ENCODE measurements around the gene RAI1.

RAI1 gene

GRCh38 chr17:17739388-17740066 lies 58.3 kb downstream of the RAI1 start:
- no peak for TF ChIP-seq CTCF (IDR thresholded peaks at IDR 0.05; ENCODE audit: borderline replicate concordance, control extremely low read depth, extremely low read depth, insufficient read depth, missing control alignments)
- no peak for DNase-seq (ENCODE audit: low spot score)
- in situ Hi-C loops (cut with MboI; ENCODE audit: low sequenced_read_pairs, unreplicated experiment): no loop called here

GRCh38 chr17:17740615-17741348 lies 59.5 kb downstream of the RAI1 start:
- no peak for DNase-seq (ENCODE audit: low spot score)
- in situ Hi-C loops (cut with MboI; ENCODE audit: low sequenced_read_pairs, unreplicated experiment): no loop called here
- no peak for TF ChIP-seq CTCF (IDR thresholded peaks at IDR 0.05; ENCODE audit: borderline replicate concordance, control extremely low read depth, extremely low read depth, insufficient read depth, missing control alignments)

- TF ChIP-seq CTCF (IDR thresholded peaks at IDR 0.05; ENCODE audit: borderline replicate concordance, control extremely low read depth, extremely low read depth, insufficient read depth, missing control alignments): no peak
- DNase-seq (ENCODE audit: low spot score): no peak
- in situ Hi-C loops (cut with MboI; ENCODE audit: low sequenced_read_pairs, unreplicated experiment): no loop called here
These were observed 60.2 kb downstream of the RAI1 start for GRCh38 chr17:17741349-17742023.

GRCh38 chr17:17742133-17742621 lies 60.9 kb downstream of the RAI1 start:
- in situ Hi-C loops (cut with MboI; ENCODE audit: low sequenced_read_pairs, unreplicated experiment): no loop called here
- no peak for DNase-seq (ENCODE audit: low spot score)
- no peak for TF ChIP-seq CTCF (IDR thresholded peaks at IDR 0.05; ENCODE audit: borderline replicate concordance, control extremely low read depth, extremely low read depth, insufficient read depth, missing control alignments)

- DNase-seq (ENCODE audit: low spot score): no peak
- in situ Hi-C loops (cut with MboI; ENCODE audit: low sequenced_read_pairs, unreplicated experiment): no loop called here
- no peak for TF ChIP-seq CTCF (IDR thresholded peaks at IDR 0.05; ENCODE audit: borderline replicate concordance, control extremely low read depth, extremely low read depth, insufficient read depth, missing control alignments)
These were observed 61.6 kb downstream of the RAI1 start for GRCh38 chr17:17742688-17743390.

Data from GM13976 (cell line).